HepG2 (cell line): ENCODE data around the gene NKPD1. TPM values are rescaled to one million over a fixed set of nuclear protein-coding genes. Genes with fewer than 3 reads are reported as not detected.
A peak's percentile ranks its signal among the peaks of the same experiment; 100 is the strongest.

ENCODE experiments used
- CREM ChIP-seq, 2 experiments: sonication (generic) in 1 of 2; formaldehyde crosslinking in 1 of 2; IDR thresholded peaks; 2 replicates each; pipeline versions ENCODE4 v1.4.0 to v1.6.1; 2016 to 2020; ENCODE audit warnings: antibody characterized with exemption in 1 of 2, mild to moderate bottlenecking in 1 of 2, missing genetic modification reagents in 1 of 2
- FOXA3 ChIP-seq: IDR thresholded peaks from 2 replicates; pipeline ENCODE4 v1.6.1; 2016; ENCODE audit warnings: missing genetic modification reagents, missing compliant biosample characterization
- HBP1 ChIP-seq: IDR thresholded peaks from 2 replicates; pipeline ENCODE4 v1.6.1; 2016; ENCODE audit warnings: low read depth, control low read depth
- MLXIP ChIP-seq: sonication (generic); formaldehyde crosslinking; IDR thresholded peaks from 2 replicates; pipeline ENCODE4 v1.9.0; 2021; ENCODE audit warnings: missing genetic modification reagents, borderline replicate concordance
- NR2C2 ChIP-seq: sonication (generic); formaldehyde crosslinking; IDR thresholded peaks from 2 replicates; pipeline ENCODE4 v1.4.0; 2020; ENCODE audit warnings: missing genetic modification reagents, mild to moderate bottlenecking, moderate library complexity, borderline replicate concordance
- ZBED4 ChIP-seq: sonication (generic); formaldehyde crosslinking; IDR thresholded peaks from 2 replicates; pipeline ENCODE4 v1.4.0; 2020; ENCODE audit warnings: missing genetic modification reagents, borderline replicate concordance
- ZBTB10 ChIP-seq: sonication (generic); formaldehyde crosslinking; IDR thresholded peaks from 2 replicates; pipeline ENCODE4 v1.4.0; 2020; ENCODE audit warnings: missing genetic modification reagents, borderline replicate concordance
- ZBTB33 ChIP-seq: sonication (generic); formaldehyde crosslinking; IDR thresholded peaks from 2 replicates; pipeline ENCODE4 v1.4.0; 2020; ENCODE audit warnings: missing genetic modification reagents
- ZNF224 ChIP-seq: sonication (generic); formaldehyde crosslinking; IDR thresholded peaks from 2 replicates; pipeline ENCODE4 v1.5.0; 2020; ENCODE audit warnings: mild to moderate bottlenecking, missing genetic modification reagents
- ZNF337 ChIP-seq: sonication (generic); formaldehyde crosslinking; IDR thresholded peaks from 2 replicates; pipeline ENCODE4 v1.5.1; 2020; ENCODE audit warnings: missing genetic modification reagents, low read depth, mild to moderate bottlenecking, borderline replicate concordance
- ZNF550 ChIP-seq: sonication (generic); formaldehyde crosslinking; IDR thresholded peaks from 2 replicates; pipeline ENCODE4 v1.4.0; 2020; ENCODE audit warnings: mild to moderate bottlenecking, missing genetic modification reagents, borderline replicate concordance
- ZNF720 ChIP-seq: sonication (generic); formaldehyde crosslinking; IDR thresholded peaks from 2 replicates; pipeline ENCODE4 v1.4.0; 2020; ENCODE audit warnings: missing genetic modification reagents
- ZNF776 ChIP-seq: sonication (generic); formaldehyde crosslinking; IDR thresholded peaks from 2 replicates; pipeline ENCODE4 v1.4.0; 2020; ENCODE audit warnings: mild to moderate bottlenecking, missing genetic modification reagents
- ZNF841 ChIP-seq: sonication (generic); formaldehyde crosslinking; IDR thresholded peaks from 2 replicates; pipeline ENCODE4 v1.8.1; 2023; ENCODE audit warnings: missing genetic modification reagents, borderline replicate concordance
- polyA plus RNA-seq, 8 experiments: library from polyadenylated mRNA; depleted of rRNA in 3 of 8; stranded (reverse) in 7 of 8; unstranded in 1 of 8; fragments of >200 nt; fragmentation: Illumina TruSeq in 4 of 8; extraction: Trizol in 4 of 8; gene quantifications; 2 replicates each; pipeline versions ENCODE4 v1.2.1 to v1.2.3, GENCODE V29; 2011 to 2016; ENCODE audit warnings: low read depth in 4 of 8, missing spikeins in 1 of 8, mixed read lengths in 1 of 8; ENCODE audit not compliant: insufficient read depth in 1 of 8
- total RNA-seq, 5 experiments: library from RNA; depleted of rRNA; stranded (reverse); fragments of >200 nt; fragmentation: Illumina TruSeq; extraction: Trizol; gene quantifications; 2 replicates each; pipeline ENCODE4 v1.2.3, GENCODE V29; 2016; ENCODE audit warnings: low read depth in 1 of 5

Gene NKPD1
- total and polyA plus RNA-seq, 2 of the 13 experiments (the other 11 are each of a cell fraction or from before 2014, with no cell fraction given) = 0.03 TPM; not detected in 1

- TF ChIP-seq ZNF720 (CRISPR knock-in tag) (no peak), FOXA3 (CRISPR knock-in tag) (no peak), ZNF337 (no peak), ZNF776 (CRISPR knock-in tag) (peak; percentile 43; the same call in 1 of the 2 replicates), ZBED4 (CRISPR knock-in tag) (no peak), CREM (IDR thresholded peaks at IDR 0.05) (no peak), CREM (CRISPR knock-in tag; IDR thresholded peaks at IDR 0.05) (no peak), ZBTB10 (no peak), ZNF841 (CRISPR knock-in tag) (no peak), ZBTB33 (CRISPR knock-in tag) (no peak), MLXIP (CRISPR knock-in tag) (no peak), ZNF224 (CRISPR knock-in tag) (no peak), HBP1 (0 out of 2 replicates have a peak, but pooled peaks have one; percentile 17), NR2C2 (CRISPR knock-in tag) (no peak), ZNF550 (CRISPR knock-in tag) (no peak)
These were observed 18.5 kb upstream of the NKPD1 start (continued) for GRCh38 chr19:45179072-45179891.
